ENCODE measurements around the gene OTUB1.

- TF ChIP-seq CTCF (IDR thresholded peaks at IDR 0.05; ENCODE audit: poor library complexity) (no peak), EZH2 (IDR thresholded peaks at IDR 0.05; ENCODE audit: borderline replicate concordance) (no peak), EZH2phosphoT487 (IDR thresholded peaks at IDR 0.05; ENCODE audit: low read depth, severe bottlenecking, unreplicated experiment) (no peak)
Measured at GRCh38 chr11:63986932-63987513, 785 bp downstream of the OTUB1 start.
